Measurements from ENCODE around the gene GAS6. TPM values are rescaled to one million over a fixed set of nuclear protein-coding genes. Genes with fewer than 3 reads are reported as not detected.

Gene GAS6
- total and polyA plus RNA-seq, 2 donors (not counting 3 experiments of a cell fraction or from before 2014, with no cell fraction given), result 69.2 to 109 TPM

GRCh38 chr13:113820813-113821651, 42.8 kb downstream of the GAS6 start:
- Histone ChIP-seq H4K20me1 (replicated peaks; ENCODE audit: control insufficient read depth, extremely low read depth, insufficient read depth, low read length) (no peaks in the 10 kb centered on the region), H3K36me3 (ENCODE audit: control insufficient read depth in 2 of 2, extremely low read depth in 1 of 2, insufficient read depth in 2 of 2, low read length in 2 of 2) (peaks cover 0 to 13% of the 10 kb centered on the region in 2 experiments), H3K9me3 (replicated peaks; ENCODE audit: control insufficient read depth, insufficient read depth, low read length) (no peaks in the 10 kb centered on the region), H3K4me1 (ENCODE audit: control insufficient read depth, extremely low read depth, insufficient read depth, low read length) (peaks cover 6% of the 10 kb centered on the region), H3K4me3 (replicated peaks in 1 of 3; ENCODE audit: insufficient read depth in 1 of 3, low read depth in 1 of 3, low read length in 3 of 3) (no peak overlapping the region), H2AFZ (ENCODE audit: low read depth, low read length) (no peak overlapping the region), H3K27me3 (ENCODE audit: control insufficient read depth in 2 of 2, insufficient read depth in 2 of 2, low read length in 2 of 2) (no peaks in the 10 kb centered on the region), H3K79me2 (ENCODE audit: control insufficient read depth, insufficient read depth, low read length) (no peaks in the 10 kb centered on the region), H3K9ac (replicated peaks; ENCODE audit: extremely low read depth, insufficient read depth, low read length) (no peak overlapping the region), H3K4me2 (ENCODE audit: insufficient read depth, low read length) (no peak overlapping the region), H3K27ac (ENCODE audit: insufficient read depth, low read depth, low read length) (no peak overlapping the region), H3K9me1 (replicated peaks; ENCODE audit: control insufficient read depth, extremely low read depth, insufficient read depth, low read length) (no peaks in the 10 kb centered on the region)
- intact Hi-C loops (cut with micrococcal nuclease) (no loop called here), dilution Hi-C loops (cut with MboI; ENCODE audit: extremely low pct_ligation_motif_present, low sequenced_read_pairs) (no loop called here)
- ChIA-PET CTCF (interaction anchor here (0.8 to 5.4 kb wide), 7 partner anchors 9 to 126 kb away, joined by 3 to 21 read pairs (median 5); no protein-coding TSS in a partner anchor), POLR2A (no interaction called here)
- BruUV-seq (replicated peaks), result no TSS peak
- DNase-seq (ENCODE audit: low read depth, low spot score) (peak; percentile 41), FAIRE-seq (no peak)
- TF ChIP-seq MYC (IDR thresholded peaks at IDR 0.05; ENCODE audit: low read depth, low read length), result no peak
- TF ChIP-seq MAX (IDR thresholded peaks at IDR 0.05; ENCODE audit: insufficient read depth, insufficient read length), result no peak
- TF ChIP-seq JUN (IDR thresholded peaks at IDR 0.05; ENCODE audit: borderline replicate concordance, insufficient read depth, insufficient read length, low read depth), result no peak

DNA sequence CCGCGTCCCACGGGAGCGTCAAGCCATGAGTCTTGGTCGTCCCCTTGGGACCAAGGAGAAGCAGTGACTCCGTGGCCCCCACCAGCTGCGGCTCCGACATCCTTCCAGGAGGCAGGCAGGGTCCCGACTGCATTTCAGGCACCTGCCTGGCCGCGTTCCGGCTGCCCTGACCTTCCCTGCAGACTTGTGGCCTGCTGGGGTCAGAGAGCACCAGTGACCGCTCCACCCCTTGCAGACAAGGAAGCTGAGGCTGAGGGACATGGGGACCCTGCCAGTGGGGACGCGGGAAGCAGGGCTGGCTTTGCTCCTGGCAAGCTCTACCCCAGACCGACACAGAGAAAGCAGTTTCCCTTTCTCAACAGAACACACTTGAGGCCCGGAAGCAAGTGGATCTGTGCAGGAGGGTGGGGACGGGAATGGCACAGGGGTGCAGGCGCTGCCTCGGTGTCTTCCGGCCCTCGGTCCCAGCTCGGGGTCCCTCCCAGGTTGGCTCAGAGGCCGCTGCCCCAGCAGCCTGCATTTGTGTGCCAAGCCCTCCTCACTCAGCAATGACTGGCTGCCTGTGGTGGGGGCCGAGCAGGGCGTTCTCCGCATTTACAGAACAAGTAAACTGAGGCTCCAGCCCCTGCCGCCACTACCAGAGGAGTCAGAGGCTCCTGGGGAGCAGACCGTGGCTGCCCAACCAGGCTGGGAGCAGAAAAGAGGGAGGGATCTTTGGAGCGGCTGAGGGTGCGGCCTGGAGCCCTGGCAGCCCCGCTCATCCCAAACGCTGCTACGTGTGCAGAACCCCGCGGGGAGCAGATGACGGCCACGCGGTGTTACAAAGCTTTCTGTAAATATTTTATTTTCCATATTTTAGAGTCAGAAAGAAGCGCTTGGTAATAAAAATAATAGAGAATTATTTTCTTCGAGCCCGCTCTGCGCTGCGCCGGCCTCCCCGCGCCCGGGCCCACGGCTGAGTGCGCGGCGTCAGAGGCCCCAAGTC, 43.9 kb downstream of the GAS6 start:
- no peak for DNase-seq (ENCODE audit: low read depth, low spot score)
- Histone ChIP-seq H3K9me1 (replicated peaks; ENCODE audit: control insufficient read depth, extremely low read depth, insufficient read depth, low read length) (no peaks in the 10 kb centered on the region), H4K20me1 (replicated peaks; ENCODE audit: control insufficient read depth, extremely low read depth, insufficient read depth, low read length) (no peaks in the 10 kb centered on the region), H2AFZ (ENCODE audit: low read depth, low read length) (no peak overlapping the region), H3K79me2 (ENCODE audit: control insufficient read depth, insufficient read depth, low read length) (no peaks in the 10 kb centered on the region), H3K27ac (ENCODE audit: insufficient read depth, low read depth, low read length) (no peak overlapping the region), H3K4me2 (ENCODE audit: insufficient read depth, low read length) (no peak overlapping the region), H3K27me3 (ENCODE audit: control insufficient read depth in 2 of 2, insufficient read depth in 2 of 2, low read length in 2 of 2) (no peaks in the 10 kb centered on the region), H3K9me3 (replicated peaks; ENCODE audit: control insufficient read depth, insufficient read depth, low read length) (no peaks in the 10 kb centered on the region), H3K4me3 (replicated peaks in 1 of 3; ENCODE audit: insufficient read depth in 1 of 3, low read depth in 1 of 3, low read length in 3 of 3) (no peak overlapping the region), H3K36me3 (ENCODE audit: control insufficient read depth in 2 of 2, extremely low read depth in 1 of 2, insufficient read depth in 2 of 2, low read length in 2 of 2) (peaks cover 0 to 11% of the 10 kb centered on the region in 2 experiments), H3K4me1 (ENCODE audit: control insufficient read depth, extremely low read depth, insufficient read depth, low read length) (peaks cover 6% of the 10 kb centered on the region), H3K9ac (replicated peaks; ENCODE audit: extremely low read depth, insufficient read depth, low read length) (no peak overlapping the region)
- TF ChIP-seq MAX (IDR thresholded peaks at IDR 0.05; ENCODE audit: insufficient read depth, insufficient read length), result no peak
- no peak for TF ChIP-seq GATA2 (IDR thresholded peaks at IDR 0.05; ENCODE audit: insufficient read depth, insufficient read length, low read depth, low read length)
- TF ChIP-seq EZH2 (IDR thresholded peaks at IDR 0.05; ENCODE audit: borderline replicate concordance, low read depth, low read length, severe bottlenecking), result no peak
- no peak for TF ChIP-seq POLR2AphosphoS5 (IDR thresholded peaks at IDR 0.05; ENCODE audit: insufficient read depth, low read depth, low read length)
- TF ChIP-seq, protein P1, sequence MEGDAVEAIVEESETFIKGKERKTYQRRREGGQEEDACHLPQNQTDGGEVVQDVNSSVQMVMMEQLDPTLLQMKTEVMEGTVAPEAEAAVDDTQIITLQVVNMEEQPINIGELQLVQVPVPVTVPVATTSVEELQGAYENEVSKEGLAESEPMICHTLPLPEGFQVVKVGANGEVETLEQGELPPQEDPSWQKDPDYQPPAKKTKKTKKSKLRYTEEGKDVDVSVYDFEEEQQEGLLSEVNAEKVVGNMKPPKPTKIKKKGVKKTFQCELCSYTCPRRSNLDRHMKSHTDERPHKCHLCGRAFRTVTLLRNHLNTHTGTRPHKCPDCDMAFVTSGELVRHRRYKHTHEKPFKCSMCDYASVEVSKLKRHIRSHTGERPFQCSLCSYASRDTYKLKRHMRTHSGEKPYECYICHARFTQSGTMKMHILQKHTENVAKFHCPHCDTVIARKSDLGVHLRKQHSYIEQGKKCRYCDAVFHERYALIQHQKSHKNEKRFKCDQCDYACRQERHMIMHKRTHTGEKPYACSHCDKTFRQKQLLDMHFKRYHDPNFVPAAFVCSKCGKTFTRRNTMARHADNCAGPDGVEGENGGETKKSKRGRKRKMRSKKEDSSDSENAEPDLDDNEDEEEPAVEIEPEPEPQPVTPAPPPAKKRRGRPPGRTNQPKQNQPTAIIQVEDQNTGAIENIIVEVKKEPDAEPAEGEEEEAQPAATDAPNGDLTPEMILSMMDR (IDR thresholded peaks at IDR 0.05; ENCODE audit: extremely low read depth in 1 of 2, insufficient read depth in 1 of 2, low read depth in 1 of 2, low read length in 2 of 2), result no peak
- dilution Hi-C loops (cut with MboI; ENCODE audit: extremely low pct_ligation_motif_present, low sequenced_read_pairs) (no loop called here), intact Hi-C loops (cut with micrococcal nuclease) (loop anchor here (5.0 kb wide), 1 partner anchor 297 kb away; no protein-coding TSS in a partner anchor)
- FAIRE-seq, result no peak
- no TSS peak for BruUV-seq (replicated peaks)
- ChIA-PET POLR2A (no interaction called here), CTCF (interaction anchor here (1.3 to 5.4 kb wide), 3 partner anchors 8 to 127 kb away, joined by 3 to 21 read pairs (median 12); no protein-coding TSS in a partner anchor)

Data from endothelial cell of umbilical vein (primary cell).